ENCODE data around the gene INPP5D.
A peak's percentile ranks its signal among the peaks of the same experiment; 100 is the strongest.
"Not testable (repeated sequence)": the region's sequence is repeated elsewhere in the genome, so short reads cannot be mapped to it uniquely, and the experiment has no call there.

Gene INPP5D

DNA sequence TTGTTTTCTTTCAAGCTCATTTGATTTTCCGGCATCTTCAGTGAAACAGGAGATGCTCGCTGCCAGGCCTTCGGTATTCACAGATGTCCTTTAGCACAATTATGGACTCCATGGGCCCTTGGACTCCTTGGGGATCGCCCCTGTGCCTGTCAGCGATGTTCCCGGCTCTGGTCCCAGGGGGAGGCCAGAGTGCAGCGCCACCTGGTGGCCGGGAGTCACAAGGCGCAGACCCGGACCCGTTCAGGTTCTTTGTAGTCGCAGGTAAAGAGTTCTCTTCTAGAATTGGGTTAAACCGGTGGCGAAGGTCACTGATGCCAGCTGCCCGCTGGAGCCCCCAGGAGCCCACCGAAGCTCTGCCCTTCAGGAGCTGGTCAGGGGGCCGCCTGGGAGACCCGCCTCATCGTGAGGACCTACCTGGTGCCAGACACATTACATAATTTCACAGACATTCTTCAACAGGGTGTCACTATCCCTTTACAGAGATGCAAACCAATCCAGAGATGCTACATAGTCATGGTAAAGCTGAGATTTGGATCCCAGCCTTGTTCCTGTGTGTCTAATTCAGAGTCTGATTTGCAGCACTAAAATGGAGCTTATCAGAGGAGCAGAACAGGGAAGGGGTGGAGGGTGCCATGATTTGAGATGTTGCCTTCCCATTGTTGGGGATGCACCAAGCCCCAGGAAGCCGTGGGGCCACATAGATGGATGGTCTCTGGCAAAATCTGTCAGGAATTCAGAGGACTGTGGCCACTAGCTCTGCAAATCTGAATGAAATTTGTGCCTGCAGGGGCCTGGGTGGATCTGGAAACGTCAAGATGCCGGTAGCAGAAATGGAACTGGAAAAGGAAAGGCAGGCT, 6.0 kb upstream of the INPP5D start:
- DNase-seq: peak; percentile 50

DNA sequence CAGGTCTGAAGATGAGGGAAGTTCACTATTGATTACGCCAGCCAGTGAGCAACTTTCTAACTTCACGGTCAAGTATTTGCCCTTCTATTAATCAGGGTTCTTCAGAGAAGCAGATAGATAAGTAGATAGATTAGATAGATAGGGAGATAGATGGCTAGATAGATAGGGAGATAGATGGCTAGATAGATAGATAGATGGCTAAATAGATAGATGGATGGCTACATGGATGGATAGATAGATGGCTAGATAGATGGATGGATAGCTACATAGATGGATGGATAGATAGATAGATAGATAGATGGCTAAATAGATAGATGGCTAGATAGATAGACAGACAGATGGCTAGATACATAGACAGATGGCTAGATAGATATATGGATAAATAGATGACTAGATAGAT, 4.8 kb upstream of the INPP5D start:
- no peak for DNase-seq

DNA sequence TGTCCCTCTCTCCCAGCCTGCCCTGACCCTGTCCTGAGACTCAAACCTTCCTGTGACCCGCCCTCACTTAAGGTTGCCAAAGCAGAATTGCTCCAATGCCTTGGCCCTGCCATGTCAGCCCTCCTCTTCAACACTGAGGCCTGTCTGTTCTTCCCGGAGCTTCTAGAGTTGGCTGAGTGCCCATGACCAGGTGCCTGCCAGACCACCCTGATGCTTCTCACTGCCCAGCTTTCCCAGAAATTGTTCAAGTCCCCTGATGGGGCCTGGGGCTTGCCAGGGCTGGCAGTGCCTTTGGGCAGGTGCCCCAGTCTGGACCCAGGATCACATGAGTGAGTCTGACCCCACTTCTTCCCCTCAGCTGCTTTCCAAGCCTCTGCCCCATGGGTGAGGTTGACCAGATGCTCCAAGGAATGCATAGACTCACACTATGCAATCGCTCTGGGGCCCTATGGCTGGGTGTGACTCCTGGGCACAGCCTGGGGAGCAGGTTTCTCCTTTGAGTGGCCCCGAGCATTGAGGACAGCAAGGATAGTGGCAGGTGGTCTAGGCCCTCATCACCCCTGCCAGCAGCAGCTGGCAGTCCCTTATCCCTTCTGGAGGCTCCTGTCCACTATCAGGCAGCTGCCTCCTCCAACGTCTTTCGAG, 3.1 kb upstream of the INPP5D start:
- DNase-seq: no peak

DNA sequence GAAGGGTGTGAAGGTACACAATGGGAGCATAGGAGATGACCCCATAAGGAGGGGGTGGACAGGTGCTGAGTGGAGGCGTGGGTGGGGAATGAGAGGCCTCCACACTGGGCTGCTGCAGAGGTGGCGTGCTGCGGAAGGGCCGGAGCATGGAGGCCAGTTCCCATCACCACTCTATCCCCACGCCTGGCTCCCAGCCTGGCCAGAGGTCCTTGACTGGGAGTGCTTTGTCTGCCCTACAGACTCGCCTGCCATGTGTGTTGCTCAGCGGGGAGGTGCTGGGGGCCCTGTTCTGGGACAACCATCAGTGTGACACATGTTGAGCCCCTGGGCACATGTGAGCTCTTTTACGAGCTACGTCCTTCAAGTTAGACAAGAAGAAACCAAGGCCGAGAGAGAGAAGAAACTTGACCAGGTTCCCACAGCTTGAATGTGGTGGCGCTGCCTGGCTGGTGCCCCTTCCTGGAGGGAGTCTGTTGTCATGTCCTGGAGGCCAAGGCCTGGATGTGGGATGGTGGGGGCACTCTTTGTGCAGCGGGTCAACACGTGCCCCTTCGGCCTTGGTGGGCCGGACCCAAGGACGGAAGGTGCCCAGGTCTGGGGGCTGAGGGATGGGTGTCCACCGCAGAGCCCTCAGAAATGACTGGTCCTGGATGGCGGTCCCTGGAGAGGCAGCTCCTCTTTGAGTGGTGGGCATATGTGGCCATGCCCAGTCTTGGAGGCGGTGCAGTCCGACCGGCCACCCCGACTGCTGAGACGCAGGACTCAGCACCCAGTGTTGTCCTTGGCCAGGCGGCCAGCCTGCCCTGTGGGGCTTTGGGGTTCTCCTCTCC, 1.2 kb upstream of the INPP5D start:
- no peak for DNase-seq

DNA sequence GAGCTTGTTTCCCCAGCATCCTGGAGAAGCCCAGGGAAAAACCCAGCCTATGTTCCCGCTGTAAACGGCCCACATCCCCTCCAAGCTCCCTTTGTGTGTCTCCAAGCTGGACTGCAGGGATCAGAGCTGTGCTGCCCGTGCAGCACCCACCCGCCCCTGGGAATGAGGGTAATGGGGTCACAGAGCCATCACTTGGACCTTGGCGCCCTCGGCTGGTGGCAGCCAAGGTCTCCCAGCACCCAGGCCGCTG, 670 bp upstream of the INPP5D start:
- DNase-seq: no peak

DNA sequence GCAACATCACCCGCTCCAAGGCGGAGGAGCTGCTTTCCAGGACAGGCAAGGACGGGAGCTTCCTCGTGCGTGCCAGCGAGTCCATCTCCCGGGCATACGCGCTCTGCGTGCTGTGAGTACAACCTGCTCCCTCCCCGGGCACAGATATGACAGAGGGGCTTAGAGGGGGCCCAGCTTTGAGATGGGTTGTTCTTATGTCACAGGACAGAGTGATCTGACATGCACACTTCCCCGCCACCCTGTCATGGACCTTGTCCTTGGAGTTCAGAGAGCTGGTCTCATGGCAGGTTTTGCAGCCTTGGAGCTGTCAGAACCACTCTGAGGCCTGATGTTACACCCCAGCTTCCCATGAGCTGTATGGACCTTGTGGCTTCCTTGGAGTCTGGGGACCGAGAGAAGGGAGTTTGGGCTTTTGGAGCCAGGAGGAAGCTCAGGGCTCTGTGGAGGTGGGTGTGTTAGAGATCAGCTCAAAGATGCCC, 398 bp downstream of the INPP5D start:
- DNase-seq: no peak

DNA sequence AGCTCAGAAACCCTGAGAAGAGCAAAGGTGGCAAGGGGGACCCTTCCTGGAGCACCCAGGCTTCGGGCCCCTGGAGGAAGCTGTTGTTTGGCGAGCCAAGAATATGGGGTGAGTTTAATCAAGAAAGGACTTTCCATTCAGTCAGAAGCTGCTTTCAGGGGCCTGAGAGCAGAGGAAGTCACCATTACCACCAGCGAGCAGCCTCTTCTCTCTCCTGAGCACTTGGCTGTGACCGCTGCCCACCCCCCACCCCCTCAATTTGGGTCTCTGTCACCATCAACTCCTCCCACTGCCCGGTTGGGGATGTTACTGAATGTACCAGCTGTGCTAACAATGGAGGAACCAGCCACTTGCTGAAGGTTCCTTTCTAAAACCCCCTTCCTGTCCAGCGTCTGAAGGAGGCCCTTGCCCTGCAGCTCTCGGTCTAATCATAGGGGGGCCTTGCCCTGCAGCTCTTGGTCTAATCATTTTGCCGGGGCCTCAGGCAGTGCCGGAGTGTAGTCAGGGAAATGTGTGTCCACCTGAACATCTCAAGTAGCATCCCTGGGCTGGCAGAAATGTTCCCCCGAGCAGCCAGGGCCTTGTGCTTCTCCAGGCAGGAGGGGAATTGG, 943 bp downstream of the INPP5D start:
- no peak for DNase-seq

DNA sequence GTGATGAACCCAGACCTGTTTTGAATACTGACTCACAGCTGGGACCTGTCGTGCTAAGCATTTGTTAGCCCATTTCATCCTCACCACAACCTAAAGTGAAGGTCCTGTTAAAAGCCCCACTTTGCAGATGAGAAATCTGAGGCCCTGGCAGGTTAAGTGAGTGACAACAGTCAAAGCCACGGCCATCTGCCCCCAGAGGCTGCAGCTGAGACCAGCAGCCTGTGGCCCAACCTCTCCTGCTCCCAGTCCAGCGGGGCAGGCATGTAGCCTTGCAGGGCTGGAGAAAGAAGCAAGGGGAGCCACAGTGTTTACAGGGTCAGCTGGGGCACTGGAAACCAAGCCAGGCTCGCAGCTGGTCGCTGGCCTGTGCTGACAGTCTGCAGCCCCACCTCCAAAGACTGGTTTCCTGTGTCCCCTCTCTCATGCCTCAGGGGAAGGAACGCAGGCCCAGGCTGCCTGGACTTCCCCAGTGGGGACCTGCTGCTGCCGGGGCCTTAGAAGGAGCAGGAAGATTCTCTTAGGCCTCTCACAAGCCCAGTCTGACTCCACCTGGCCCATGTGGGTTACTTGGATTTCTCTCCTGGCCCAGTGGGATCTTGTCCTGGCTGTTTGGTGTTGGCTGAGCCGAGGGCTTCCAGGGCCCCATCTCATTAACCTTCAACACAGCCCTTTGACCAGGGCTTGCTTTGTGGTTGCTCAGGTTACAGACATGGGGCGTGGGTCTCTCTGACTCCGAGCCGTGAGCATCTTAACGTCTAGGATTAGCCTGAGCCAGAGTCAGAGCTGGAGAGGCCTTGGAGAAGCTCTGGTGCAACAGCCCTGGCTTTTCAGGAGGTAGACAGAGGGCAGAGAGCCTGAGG, 1.7 kb downstream of the INPP5D start:
- no peak for DNase-seq

DNA sequence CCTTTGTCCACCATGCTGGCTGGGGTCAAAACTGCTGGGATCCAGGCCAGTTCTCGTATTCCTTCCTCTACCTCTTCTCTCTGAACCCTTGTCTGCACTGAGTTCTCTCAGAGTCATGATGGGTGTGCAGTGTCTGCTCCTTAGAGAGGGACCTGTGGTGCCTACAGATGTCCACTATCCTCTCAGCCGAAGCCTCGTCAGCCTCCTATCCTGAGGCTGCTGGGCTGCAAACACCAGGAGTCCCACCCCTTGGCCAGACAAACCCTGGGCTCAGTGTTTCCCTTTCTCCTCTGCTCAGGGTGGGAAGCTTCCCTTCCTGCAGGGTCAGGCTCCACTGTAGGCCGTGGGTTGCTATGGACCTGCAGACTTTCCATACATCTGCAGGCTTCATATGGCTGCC, 2.3 kb downstream of the INPP5D start:
- no peak for DNase-seq

DNA sequence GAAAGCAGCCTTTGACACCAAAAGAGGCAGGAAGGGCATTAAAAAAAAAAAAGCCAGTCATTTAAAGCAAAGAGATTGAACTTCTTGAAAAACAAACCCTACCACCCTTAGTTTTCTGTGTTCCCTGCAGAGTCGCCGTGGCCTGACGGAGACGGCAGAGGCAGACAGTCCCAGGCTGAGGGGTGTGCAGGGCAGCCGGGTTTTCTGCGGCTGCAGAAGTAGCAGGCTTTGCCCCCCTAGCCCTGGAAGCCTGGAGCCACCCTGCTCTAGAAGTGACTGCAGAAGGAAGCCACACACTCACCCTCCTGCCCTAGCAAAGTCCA, 2.8 kb downstream of the INPP5D start:
- no peak for DNase-seq

DNA sequence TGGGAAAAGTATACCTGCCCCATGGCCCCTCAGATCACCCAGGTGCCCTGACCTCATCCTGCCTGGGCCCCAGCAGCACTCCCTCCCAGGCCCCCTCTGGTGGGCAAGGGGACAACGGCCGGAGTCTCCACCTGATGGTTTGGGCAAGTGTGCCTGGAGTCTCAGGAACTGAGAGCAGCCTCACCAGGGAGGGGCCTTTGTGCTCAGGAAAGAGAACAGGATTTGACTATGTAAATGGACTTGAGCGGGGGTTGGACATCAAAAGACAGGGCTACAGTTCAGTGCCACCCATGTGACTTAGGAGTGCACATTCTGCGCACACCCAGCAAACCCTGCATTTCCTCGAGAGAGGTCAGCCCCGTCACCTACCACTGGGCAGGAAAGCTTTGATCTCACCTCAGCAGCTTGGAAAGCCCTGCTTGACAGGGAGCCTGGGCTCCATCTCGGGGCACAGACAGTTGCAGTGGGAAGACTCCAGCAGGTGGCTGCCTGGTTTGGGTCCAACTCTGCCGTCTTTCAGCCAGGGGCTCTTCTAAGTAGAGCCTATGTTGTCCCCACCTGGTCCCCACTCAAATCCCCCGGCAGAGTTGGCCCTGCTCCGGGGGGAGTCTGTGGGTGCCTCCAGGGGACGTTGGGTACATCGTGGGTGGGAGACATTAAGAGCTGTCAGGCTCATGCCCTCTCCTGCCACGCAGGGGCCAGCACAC, 3.3 kb downstream of the INPP5D start:
- DNase-seq: no peak

DNA sequence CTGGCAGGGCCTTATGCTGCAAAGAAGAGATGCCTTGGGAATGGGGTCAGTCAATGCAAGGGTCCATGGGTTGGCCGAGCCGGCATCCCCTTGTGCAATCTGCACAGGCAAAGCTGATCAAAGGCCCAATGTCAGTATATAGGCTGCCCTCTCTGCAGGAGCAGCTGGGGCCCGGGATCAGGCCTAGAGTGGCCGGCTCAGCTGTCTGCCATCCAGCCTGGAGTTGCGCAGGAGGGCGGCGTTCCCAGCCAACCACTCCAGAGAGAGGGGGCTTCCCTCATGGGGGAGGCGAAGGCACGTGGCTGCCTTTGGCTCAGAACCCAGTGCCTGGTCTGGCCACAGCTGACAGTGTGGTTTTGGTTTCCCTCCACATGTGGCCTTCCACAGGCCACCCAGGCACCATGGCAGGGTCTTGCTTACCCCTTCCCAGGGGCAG, 3.9 kb downstream of the INPP5D start:
- no peak for DNase-seq

DNA sequence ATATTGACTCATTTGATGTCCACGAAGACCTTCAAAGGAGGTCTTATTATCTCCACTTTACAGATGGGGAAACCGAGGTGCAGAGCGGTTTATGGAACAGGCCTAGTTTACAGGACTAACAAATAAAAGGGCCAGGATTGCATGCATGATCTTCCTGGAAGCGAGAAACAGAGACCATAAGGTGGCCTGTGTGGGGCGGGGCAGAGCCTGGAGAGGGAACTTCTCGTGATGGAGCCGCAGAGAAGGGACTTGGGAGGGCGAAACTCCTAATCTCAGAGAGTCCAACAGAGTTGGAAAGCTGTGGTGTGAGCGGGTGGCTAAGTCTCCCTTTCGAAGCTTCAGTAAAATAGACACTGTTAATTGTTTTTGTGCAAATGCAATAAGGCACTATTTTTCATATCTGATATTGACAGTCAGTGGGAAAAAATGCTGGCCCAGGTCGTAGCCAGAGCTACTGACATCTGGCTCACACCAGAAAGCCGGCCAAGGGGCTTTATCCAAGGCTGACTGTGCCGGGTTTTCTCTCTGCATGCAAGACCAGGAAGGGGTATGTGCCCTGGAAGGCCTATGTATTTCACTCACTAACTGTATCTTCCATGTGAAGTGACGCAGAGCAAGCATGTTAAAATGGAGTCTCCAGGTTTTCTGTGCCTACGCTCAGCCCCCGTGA, 4.5 kb downstream of the INPP5D start:
- no peak for DNase-seq

DNA sequence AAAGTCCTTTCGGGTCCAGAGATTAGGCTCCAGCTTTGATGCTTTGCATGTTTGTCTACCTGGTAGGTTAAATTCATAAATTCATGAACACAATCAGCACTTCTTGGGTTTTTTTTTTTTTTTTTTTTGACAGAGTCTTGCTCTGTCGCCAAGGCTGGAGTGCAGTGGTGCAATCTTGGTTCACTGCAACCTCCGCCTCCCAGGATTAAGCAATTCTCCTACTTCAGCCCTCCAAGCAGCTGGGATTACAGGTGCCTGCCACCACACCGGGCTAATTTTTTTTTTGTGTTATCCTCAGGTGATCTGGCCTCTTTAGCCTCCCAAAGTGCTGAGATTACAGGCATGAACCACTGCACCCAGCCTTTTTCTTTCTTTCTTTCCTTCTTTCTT, 5.1 kb downstream of the INPP5D start:
- DNase-seq: not testable (repeated sequence)

DNA sequence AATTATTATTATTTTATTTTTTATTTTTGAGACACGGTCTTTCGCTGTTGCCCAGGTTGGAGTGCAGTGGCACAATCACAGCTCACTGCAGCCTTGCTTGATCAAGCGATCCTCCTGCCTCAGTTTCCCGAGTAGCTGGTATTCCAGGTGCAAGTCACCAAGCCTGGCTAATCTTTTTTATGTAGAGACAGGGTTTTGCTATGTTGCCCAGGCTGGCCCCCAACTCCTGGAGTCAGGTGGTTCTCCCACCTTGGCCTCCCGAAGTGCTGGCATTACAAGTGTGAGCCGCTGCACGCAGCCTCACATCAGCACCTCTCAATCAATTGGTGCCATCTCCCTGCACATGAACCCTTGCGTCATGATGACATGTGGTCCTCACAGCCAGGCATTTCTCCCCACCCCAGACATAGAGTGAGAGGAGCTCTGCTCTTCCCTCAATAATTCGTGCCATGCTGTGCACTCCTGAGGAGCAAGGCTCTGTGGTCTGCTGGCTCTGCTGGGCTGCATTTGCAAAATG, 5.9 kb downstream of the INPP5D start:
- DNase-seq: no peak

DNA sequence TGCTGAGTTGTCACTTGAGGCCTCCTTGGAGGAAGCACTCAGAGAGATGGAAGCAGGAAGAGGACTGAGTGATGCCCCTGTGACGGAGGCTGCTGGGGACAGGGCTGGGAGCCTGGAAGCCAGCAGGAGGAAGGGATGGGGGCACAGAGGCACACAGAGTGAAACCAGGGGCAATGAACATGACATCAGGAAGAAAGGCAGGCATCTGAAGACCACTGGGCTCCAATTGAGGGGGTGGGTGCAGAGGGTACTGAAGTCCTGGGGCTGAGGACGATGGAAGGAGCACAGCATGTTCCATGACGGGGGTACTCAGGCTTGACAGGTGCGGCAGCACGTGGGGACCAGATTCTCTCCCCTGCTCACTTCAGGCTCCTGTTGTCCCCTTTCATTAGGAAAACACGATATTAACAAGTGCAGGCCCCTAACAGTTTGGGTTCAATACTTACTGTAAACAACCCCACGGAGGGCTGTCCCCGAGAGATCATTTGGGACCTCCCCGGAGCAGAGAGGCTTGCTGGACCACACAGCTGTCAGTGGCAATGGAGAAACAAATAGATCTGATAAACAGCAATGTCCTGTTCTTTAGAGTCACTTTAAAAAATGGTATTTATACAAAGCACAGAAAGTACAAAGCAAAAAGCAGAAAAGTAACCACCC, 8.7 kb downstream of the INPP5D start:
- DNase-seq: no peak

DNA sequence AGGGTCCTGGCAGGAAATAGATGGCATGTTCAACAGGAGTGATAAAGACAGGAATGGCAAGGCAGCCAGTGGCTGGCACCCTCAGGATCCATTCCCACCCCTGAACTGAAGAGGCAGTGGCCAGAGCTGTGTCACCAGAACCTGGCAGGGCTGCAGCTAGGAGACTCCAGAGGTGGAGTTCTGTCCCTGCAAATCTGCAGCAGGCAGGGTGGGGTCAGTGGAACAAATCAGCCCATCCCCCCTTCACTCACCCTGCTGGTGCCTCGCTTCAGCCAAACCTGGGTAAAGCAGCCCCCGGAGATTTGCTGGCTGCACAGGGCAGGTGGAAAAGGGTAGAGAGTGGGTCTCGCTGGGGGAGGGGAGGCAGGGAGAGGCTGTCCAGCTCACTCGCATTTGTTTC, 12.7 kb downstream of the INPP5D start:
- DNase-seq: no peak

DNA sequence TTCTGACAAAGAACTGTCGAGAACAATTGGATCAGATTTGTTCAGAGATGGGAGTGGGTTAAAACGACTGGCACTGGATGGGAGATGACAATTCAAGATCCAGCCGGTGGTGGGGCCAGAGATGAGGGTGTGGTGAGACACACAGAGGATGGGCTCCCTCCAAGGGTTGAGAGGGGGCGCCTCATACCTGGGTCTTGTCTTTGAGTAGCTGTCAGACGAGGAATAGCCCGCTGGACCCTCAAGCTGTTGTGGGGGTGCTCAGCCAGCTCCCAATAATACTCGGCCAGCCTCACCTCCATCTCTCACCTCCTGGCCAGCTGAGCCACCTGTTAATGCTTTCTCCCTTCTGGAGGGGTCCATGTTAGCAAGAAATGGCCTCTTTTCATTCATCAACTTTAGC, 14.0 kb downstream of the INPP5D start:
- no peak for DNase-seq

DNA sequence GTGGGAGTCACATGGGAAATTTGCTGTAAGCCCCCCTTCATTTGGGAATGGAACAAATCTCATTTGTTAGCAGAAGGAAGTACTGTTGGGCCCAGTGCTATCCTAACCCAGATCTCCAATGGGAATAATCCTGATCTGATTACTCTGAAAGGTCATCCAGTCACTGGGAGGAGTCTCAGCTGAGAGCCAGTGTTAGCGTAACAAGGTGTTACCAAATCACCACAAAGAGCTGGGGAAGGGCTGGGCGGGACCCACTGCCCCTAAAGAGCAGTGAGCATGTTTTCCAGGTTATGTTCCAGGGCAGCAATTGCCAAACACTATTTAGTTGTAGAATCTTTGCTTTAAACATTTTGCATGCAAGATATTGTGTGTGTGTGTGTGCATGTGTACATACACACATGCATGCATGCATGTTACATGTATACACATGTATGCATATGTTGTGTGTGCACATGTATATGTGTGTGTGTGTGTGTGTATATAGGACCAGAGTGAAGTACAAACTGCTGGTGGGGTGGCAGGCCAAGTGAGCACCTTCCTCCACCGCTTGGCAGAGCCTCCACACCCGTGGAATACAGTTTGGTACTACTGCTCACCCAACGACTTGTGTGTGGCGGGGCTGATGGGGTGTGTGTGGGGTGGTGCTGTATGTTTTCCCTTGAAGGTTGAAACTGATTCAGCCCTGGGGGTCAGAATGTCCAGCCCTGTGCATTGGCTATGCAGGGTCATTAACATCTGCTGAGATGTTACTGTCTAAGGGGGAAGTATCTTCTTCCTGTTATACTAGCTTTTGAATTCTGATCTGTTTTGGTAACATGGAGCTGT, 15.2 kb downstream of the INPP5D start:
- DNase-seq: no peak

DNA sequence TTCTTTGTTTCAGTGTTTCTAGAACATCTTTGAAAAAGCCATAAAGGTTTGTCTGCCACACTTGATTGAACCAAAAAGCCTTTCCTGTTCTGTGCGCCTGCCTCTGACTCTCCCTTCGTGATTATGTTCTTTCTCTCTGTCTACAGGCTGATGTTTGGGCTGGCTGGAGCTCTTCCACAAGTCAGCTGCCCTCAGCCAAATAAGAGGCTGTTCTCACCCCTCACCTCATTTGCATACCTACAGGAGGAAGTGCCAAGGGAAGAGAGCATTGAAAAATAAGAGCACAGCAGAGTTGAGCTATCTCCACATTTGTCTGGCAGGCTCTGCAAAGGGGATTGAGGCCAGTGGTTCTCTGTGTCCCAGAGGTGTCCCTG, 15.8 kb downstream of the INPP5D start:
- DNase-seq: peak; percentile 48

Measured in central memory CD4-positive, alpha-beta T cell (primary cell).